Measurements from ENCODE around the gene BRD4.

DNA sequence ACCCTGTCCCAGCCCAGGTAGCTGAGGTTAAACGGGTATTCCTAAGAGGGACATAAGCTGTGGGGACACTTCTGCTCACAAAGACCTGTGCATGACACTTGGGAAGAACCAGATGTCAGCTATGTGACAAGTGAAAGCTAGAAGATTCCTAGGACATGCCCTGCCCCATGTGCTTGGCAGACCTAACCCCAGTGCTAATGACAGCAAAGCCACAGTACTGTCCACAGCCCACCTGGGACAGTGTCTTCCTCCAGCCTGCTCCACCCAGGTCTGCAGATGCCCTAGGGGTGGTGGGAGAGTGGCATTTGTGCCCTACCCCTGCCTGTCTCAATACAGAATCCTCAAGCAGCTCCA is 81.7 kb downstream of the BRD4 start:
- TF ChIP-seq EZH2phosphoT487 (IDR thresholded peaks at IDR 0.05; ENCODE audit: borderline replicate concordance, low read depth, low read length) (no peak), CTCF (conservative IDR thresholded peaks at IDR 0.05; ENCODE audit: low read length) (no peak)

All from OCI-LY7 (cell line).